ENCODE data around the gene ZNF507. TPM values are rescaled to one million over a fixed set of nuclear protein-coding genes. Genes with fewer than 3 reads are reported as not detected.
"Not testable (repeated sequence)": the region's sequence is repeated elsewhere in the genome, so short reads cannot be mapped to it uniquely, and the experiment has no call there.

The ZNF507 gene
- total RNA-seq, 1 donor from 2014 or later = 28.8 TPM

GRCh38 chr19:32406161-32407003 lies 61.0 kb downstream of the ZNF507 start:
- intact Hi-C loops (cut with micrococcal nuclease) = loop anchor here (5.0 to 10.0 kb wide), 2 partner anchors 968 to 1766 kb away; partner anchors contain the start of genes CEBPG and LSM14A

- intact Hi-C loops (cut with micrococcal nuclease) = loop anchor here (5.0 to 10.0 kb wide), 2 partner anchors 968 to 1765 kb away; partner anchors contain the start of genes CEBPG and LSM14A
These were observed 61.9 kb downstream of the ZNF507 start for GRCh38 chr19:32407004-32407992.

GRCh38 chr19:32415246-32415645 lies 69.8 kb downstream of the ZNF507 start:
- intact Hi-C loops (cut with micrococcal nuclease) = no loop called here

GRCh38 chr19:32415669-32416068 lies 70.3 kb downstream of the ZNF507 start:
- intact Hi-C loops (cut with micrococcal nuclease) = no loop called here

- intact Hi-C loops (cut with micrococcal nuclease) = no loop called here
These were observed 71.5 kb downstream of the ZNF507 start for GRCh38 chr19:32416749-32417456.

- intact Hi-C loops (cut with micrococcal nuclease) = no loop called here
These were observed 72.7 kb downstream of the ZNF507 start for GRCh38 chr19:32418155-32418554.

- intact Hi-C loops (cut with micrococcal nuclease) = no loop called here
These were observed 76.4 kb downstream of the ZNF507 start for GRCh38 chr19:32421589-32422361.

- intact Hi-C loops (cut with micrococcal nuclease) = no loop called here
These were observed 77.0 kb downstream of the ZNF507 start for GRCh38 chr19:32422435-32422834.

GRCh38 chr19:32423944-32424343 lies 78.5 kb downstream of the ZNF507 start:
- intact Hi-C loops (cut with micrococcal nuclease) = not testable (repeated sequence)

- intact Hi-C loops (cut with micrococcal nuclease) = no loop called here
These were observed 82.1 kb downstream of the ZNF507 start for GRCh38 chr19:32427536-32427935.

- intact Hi-C loops (cut with micrococcal nuclease) = no loop called here
These were observed 91.3 kb downstream of the ZNF507 start for GRCh38 chr19:32436692-32437091.

- intact Hi-C loops (cut with micrococcal nuclease) = no loop called here
These were observed 91.7 kb downstream of the ZNF507 start for GRCh38 chr19:32437096-32437495.

Other genes with a start within 250 kb of the ZNF507 start
- 8.1 and 10.6 TPM in 2 replicates for gene DPY19L3, start 60.2 kb downstream of the ZNF507 start, total RNA-seq
- gene PDCD5, start 235.6 kb downstream of the ZNF507 start, total RNA-seq = 89.5 and 96.8 TPM in 2 replicates

All from T-helper 1 cell treated with Interleukin-12 subunit alpha and Interleukin-12 subunit beta and Interleukin-4 antibody, amounts not matched to agents 30 ng/mL and 1 ng/mL, for 36 hours (primary cell).